Cardiac septum (tissue), 1 donor: ENCODE measurements around the gene DUSP28. TPM values are rescaled to one million over a fixed set of nuclear protein-coding genes. Genes with fewer than 3 reads are reported as not detected.

Experiments
- DNase-seq: peaks from one replicate; pipeline ENCODE4 v3.0.0-alpha.2; 2020; ENCODE audit warnings: low spot score
- intact Hi-C: fragments of 100-400 bp; cut with DNase I; formaldehyde crosslinking; loops from one replicate; pipeline ENCODE4 v1.14.0; 2022
- total RNA-seq: library from RNA; stranded (reverse); fragmentation: NEBNext Ultra II Directional; extraction: Animal tissue kit (Norgen Biotek cat#: 25700); gene quantifications from one replicate; pipeline ENCODE4 v1.2.1, GENCODE V29; 2021
- donor health status: DM: no; HTN: no; CAD: no.

The DUSP28 gene
- total RNA-seq, 1 donor from 2014 or later, result 9.7 TPM

- intact Hi-C loops, result loop anchor here (10.0 kb wide), 1 partner anchor 231 kb away; no protein-coding TSS in a partner anchor
- peak; percentile 68 for DNase-seq
These were observed 43.7 kb downstream of the DUSP28 start for GRCh38 chr2:240603846-240604245.

- intact Hi-C loops, result loop anchor here (10.0 kb wide), 1 partner anchor 230 kb away; no protein-coding TSS in a partner anchor
- DNase-seq, result peak; percentile 85
These were observed 44.3 kb downstream of the DUSP28 start for GRCh38 chr2:240604291-240604938.

GRCh38 chr2:240604939-240605716 lies 45.0 kb downstream of the DUSP28 start:
- peak; percentile 71 for DNase-seq
- intact Hi-C loops, result loop anchor here (10.0 kb wide), 1 partner anchor 230 kb away; no protein-coding TSS in a partner anchor

DNA sequence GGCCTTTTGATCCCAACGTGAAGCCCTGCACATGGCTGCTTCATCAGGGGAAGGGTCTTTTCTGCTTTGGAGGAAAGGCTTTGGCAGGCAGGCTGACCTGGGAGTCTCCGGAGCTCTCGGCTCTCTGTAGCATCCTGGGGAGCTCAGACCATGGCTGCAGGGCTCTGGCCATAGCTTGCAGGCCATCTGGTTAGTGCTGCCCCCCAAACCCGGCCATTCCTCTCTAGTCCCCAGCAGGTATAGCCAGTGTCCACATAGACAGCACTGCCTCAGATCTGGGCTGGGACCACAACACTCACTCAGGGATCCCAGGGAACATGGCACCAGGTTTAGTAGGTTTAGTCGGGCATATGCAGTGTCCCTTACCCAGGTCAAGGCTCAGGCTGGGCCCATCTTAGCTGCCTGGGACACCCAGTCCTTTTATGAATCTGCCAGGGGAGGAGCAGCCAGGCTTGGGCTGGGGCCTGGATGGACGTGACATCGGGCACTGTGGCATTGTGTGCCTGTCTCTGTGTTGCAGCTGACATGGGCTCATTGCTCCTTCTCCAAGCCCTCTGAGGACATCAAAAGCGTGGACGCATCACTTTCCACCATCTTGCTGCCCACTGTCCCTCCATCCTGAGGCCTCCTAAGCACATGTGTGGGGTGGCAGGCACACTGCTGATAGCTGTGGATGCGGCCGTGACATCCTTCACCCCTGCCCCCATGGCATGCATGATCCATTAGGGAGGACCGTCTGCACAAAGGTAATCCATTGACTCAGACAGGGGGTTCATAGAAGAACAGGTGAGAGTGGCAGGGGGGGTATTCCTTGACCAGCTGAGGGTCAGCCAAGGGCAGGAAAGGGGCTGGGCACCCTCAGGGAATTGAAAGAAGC lies 45.9 kb downstream of the DUSP28 start:
- DNase-seq, result peak; percentile 58
- intact Hi-C loops, result loop anchor here (10.0 kb wide), 1 partner anchor 229 kb away; no protein-coding TSS in a partner anchor

DNA sequence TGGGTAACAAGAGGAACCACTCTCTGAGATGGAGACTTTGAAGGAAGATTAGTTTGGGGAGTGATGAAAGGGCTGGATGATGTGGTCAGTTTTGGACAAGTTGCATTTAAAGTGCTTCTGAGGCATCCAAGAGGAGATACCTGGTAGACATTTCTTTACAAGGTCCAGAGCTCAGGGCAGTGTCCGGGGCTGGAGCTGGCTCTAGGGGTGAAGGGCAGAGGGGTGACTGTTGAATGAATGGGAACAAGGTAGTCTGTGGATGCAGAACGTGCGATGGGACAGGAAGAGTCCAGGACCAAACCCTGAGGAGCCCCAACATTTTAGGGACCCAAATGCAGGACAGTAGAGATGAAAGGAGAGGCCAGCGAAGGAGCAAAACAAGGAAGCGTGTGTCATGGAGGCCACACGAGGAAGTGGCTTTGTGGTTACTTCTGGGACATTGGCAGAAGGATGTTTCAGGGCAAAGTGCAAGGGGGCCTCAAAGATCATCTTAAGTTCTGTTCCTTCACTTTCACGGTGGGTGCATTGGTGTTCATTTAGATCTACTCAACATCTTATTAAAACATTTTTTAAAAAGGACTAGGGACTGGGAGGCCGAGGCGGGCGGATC lies 51.5 kb downstream of the DUSP28 start:
- intact Hi-C loops, result no loop called here
- DNase-seq, result peak; percentile 63

Other genes with a start within 250 kb of the DUSP28 start
- 291 TPM for gene GPC1, start 124.7 kb upstream of the DUSP28 start, total RNA-seq
- 8.2 TPM for gene ANKMY1, start 2.4 kb upstream of the DUSP28 start, total RNA-seq
- 73.8 TPM for gene RNPEPL1, start 8.1 kb downstream of the DUSP28 start, total RNA-seq
- gene CAPN10, start 26.4 kb downstream of the DUSP28 start, total RNA-seq, result 24.3 TPM
- 1.5 TPM for gene GPR35, start 65.1 kb downstream of the DUSP28 start, total RNA-seq
- gene AQP12B, start 122.5 kb downstream of the DUSP28 start, total RNA-seq, result not detected
- not detected for gene AQP12A, start 131.5 kb downstream of the DUSP28 start, total RNA-seq